Stimulated activated CD4-positive, alpha-beta T cell treated with anti-CD3 and anti-CD28 coated beads, Interleukin-1b, Interleukin-23, amount 100 ng/mL, for 24 hours (primary cell): ENCODE measurements around the gene DCAF7.

ENCODE experiments used
- DNase-seq, 4 experiments: peaks; one replicate each; pipeline ENCODE4 v3.0.0-alpha.2; 2020; ENCODE audit warnings: low read depth in 4 of 4, low spot score in 1 of 4

The DCAF7 gene

GRCh38 chr17:63543822-63544420, 6.4 kb upstream of the DCAF7 start:
- DNase-seq = no peak

GRCh38 chr17:63544467-63545301, 5.6 kb upstream of the DCAF7 start:
- DNase-seq = no peak

- DNase-seq = no peak
Measured at GRCh38 chr17:63546308-63547082, 3.8 kb upstream of the DCAF7 start.

DNA sequence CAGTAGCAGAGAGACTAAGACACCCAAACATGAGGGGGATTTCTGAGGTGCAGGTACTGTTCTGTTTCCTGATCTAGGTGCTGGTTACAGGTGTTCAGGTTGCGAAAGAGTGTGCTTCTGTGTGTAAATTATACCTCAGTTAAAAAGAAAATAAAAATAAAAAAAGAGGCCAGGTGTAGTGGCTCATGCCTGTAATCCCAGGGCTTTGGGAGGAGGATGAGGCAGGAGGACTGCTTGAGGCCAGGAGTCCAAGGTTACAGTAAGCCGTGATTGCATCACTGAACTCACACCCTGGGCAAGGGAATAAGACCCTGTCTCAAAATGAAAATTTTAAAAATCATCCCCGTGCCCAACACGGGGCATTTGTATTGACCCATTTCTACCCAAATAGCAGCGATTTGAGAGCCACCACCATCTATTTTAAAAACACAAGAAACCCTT, 3.2 kb upstream of the DCAF7 start:
- no peak for DNase-seq

DNA sequence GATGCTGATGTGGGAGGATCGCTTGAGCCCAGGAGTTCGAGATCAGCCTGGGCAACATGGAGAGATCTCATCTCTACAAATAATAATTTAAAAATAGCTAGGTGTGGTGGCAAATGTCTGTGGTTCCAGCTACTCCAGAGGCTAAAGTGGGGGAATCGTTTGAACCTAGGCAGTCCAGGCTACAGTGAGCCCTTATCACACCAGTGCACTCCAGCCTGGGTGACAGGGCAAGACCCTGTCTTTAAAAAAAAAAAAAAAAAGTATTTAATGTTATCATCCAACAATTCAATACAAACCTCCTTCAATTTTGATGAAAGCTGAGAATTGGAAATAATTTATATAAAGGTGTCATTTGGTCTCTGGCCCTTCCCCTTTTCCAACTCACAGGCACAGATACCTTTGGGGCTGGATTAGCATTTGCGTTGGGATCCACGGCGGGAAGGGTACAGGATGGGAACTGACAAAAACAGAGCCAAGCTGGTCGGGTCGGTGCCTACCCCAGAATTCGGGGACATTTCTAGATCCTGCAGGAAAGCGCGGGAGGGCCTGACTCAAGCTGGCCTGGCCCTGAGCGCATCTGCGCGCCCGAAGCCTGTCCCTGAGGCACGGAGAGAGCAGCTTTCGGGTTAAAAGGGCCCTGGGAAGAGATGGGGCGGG, 860 bp upstream of the DCAF7 start:
- DNase-seq = no peak

GRCh38 chr17:63550817-63551639, 751 bp downstream of the DCAF7 start:
- DNase-seq = no peak

GRCh38 chr17:63552211-63552610, 1.9 kb downstream of the DCAF7 start:
- no peak for DNase-seq

DNA sequence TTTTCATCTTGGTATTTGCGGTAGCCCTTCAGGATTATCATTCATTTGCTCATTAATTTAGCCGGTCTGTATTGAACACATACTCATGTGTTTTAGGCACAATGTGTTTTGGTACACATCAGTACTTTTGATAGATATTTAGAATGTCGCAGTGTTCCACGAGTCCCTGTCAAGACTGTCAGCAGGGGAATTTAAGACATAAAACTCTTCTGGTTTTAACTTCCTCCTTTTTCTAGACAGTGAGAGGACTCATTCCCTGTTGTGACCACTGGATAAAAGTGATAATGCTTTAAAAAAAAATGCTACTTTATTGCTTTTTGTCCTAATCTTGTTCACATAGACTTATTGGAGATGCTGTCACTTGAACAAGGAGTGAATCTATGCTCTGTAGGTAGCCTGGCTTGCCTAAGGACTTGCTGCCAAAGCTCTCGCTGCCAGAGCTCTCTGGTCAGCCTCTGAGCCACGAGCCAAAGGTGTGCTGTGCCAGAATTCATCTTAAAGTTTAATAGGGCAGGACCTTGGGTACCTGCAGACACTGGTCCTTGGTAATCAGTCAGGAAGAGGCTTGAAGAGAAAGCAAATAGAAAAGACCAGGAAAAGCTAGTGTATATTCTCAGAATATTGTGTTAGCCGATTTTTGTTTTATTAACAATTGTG, 5.4 kb downstream of the DCAF7 start:
- DNase-seq = no peak

DNA sequence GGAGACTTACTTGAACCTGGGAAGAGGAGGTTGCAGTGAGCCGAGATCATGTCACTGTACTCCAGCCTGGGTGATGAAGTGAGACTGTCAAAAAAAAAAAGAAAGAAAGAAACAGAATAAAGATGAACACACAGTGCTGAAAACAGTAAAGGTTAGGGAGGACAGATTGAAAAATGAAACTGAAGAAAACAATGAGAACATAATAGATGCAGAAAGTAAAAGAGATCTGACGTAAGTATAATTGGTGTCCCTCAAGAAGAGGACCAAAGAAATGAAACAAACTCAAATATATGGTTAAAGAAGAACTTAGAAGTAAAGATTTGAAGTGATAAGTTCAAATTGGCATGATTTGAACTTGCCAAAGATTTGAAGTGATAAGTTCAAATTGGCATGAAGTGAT, 7.1 kb downstream of the DCAF7 start:
- no peak for DNase-seq

GRCh38 chr17:63558441-63558840, 8.2 kb downstream of the DCAF7 start:
- DNase-seq = no peak

DNA sequence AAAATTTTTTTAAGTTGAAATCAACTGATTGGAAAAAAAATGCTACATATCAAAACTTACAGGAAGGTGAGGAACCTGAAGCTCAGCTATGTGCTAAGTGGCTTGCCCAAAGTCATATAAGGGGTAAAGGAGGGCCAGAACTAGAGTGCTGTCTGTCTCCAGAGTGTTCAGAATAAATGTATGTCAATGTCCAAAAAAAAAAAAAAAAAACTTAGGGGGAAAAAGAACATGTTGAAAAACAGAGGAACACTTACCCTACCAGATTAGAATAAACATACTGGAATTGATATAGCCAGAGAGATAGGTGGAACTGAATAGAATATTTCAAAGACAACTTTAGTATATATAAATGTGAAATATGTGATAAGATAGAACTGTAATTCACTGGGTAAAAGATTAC, 11.5 kb downstream of the DCAF7 start:
- no peak for DNase-seq

DNA sequence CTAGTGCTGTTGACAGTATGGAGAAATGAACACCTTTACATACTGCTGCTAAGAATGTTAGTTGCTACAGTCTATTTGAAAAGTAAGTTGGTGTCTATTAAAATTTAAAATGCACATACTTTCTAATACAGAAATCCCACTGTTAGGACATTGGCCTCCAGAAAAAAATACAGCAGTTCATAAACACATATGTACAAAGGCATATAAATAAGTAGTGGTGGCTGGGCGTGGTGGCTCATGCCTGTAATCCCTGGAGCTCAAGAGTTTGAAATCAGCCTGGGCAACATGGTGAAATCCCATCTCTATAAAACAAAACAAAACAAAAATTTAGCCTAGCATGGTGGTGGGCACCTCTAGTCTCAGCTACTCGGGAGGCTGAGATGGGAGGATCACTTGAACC, 13.1 kb downstream of the DCAF7 start:
- DNase-seq = no peak

DNA sequence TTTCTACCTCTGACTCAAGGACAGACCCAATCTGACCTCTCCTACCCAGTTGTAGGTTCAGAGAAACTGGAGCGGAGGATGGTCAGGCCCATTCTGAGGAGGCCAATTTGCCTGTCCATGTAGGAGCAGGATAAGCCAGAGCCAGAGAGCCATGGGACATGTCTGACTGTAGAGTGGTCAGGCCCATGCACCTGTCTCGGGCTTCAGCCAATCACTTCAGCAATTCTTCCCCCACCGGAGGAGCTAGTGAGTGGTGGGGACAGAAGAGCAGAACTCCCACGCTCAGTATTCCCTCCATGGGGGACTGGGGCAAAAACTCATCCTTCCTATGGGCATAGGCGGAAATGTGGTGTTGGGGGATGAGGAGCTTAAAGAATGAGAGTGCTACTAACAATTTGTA, 14.3 kb downstream of the DCAF7 start:
- DNase-seq = no peak

DNA sequence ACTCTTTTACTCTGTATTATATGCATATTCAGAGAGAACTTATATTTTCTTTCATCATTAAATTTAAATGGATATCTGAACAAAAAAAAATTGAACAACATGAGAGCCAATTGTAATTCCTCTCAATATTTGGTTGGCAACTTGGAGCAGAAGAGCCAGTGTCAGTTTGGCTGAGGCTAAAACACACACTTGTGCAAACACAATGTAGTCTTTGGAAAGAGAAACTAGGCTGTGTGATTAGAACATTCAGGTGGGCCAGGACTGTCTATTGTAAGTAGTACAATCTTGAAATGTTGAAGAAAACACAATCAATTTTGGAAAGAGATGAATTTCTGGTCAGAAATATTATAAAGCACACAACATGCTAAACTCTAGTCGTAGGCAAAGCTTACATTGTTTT, 17.0 kb downstream of the DCAF7 start:
- DNase-seq = no peak

DNA sequence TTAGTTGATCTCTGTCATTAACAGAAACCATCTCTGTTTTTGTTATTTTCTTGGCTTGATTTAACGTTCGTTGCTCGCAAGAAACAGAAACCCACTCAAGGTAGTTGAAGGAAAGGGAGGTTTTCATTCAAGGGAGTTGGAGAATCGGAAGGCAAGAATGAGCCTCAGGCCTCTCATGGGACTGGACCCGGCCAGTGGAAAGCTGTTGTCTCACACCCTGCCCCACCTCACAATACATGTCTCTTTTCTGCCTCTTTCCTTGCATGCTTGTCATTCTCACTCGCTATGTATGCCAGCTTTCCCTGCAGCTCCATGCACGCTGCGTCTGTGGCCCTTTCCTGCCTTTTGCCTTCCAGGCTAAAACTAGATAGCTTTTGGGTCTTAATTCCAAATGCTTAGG, 18.3 kb downstream of the DCAF7 start:
- no peak for DNase-seq

GRCh38 chr17:63571632-63572310, 21.5 kb downstream of the DCAF7 start:
- no peak for DNase-seq

DNA sequence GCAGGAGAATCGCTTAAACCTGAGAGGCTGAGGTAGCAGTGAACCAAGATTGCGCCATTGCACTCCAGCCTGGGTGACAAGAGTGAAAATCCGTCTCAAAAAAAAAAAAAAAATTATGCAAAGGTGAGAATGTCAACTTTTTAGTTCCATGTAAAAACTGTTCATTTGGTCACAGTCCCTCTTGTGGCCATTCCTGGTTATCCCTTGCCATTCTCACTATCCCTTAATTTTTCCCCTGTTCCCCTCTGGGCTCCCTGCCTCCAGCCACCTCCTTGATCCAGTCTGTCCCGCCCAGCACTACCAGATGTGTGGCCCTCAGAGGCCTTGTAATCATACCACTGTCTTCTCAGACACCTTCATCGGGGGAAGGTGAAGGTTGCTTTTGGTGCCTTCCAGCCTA, 23.4 kb downstream of the DCAF7 start:
- DNase-seq = no peak

DNA sequence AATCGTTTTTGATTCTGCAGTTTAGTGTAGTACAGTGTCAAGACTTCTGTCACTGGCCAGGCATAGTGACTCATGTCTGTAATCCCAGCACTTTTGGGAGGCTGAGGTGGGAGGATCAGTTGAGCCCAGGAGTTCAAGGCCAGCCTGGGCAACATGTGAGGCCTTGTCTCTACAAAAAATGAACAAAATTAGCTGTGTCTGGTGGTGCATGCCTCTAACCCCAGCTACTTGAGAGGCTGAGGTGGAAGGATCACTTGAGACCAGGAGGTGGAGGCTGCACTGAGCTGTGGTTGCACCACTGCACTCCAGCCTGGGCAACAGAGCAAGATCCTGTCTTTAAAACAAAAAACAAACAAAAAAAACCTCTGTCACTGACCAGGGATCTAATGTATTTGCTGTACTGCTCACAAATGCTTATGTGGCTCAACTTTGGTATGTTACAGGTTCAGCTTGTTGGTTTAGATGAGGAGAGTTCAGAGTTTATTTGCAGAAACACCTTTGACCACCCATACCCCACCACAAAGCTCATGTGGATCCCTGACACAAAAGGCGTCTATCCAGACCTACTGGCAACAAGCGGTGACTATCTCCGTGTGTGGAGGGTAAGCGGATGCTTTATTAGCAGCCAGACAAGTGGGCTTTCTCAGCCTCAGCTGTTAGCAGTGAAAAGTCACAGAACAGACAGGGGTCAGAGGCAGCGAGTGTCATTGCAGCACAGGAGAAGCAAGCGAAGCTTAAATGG, 27.9 kb downstream of the DCAF7 start:
- DNase-seq = no peak

- no peak for DNase-seq
Measured at GRCh38 chr17:63578769-63579111, 28.5 kb downstream of the DCAF7 start.
